ENCODE results near the gene ITIH4.
A peak's percentile ranks its signal among the peaks of the same experiment; 100 is the strongest.

ITIH4 gene

GRCh38 chr3:52860424-52860768, 29.9 kb upstream of the ITIH4 start:
- TF ChIP-seq CTCF (conservative IDR thresholded peaks at IDR 0.05; ENCODE audit: low read depth, low read length), result no peak
- no peak overlapping the region for H3K4me3 ChIP-seq (ENCODE audit: low read depth, low read length)
- peak; percentile 60 for DNase-seq (ENCODE audit: low read depth)

- H3K4me3 ChIP-seq (ENCODE audit: low read depth, low read length), result no peak overlapping the region
- no peak for TF ChIP-seq CTCF (conservative IDR thresholded peaks at IDR 0.05; ENCODE audit: low read depth, low read length)
- DNase-seq (ENCODE audit: low read depth), result no peak
These were observed 29.4 kb upstream of the ITIH4 start for GRCh38 chr3:52859686-52860423.

- no peak for TF ChIP-seq CTCF (conservative IDR thresholded peaks at IDR 0.05; ENCODE audit: low read depth, low read length)
- H3K4me3 ChIP-seq (ENCODE audit: low read depth, low read length), result no peak overlapping the region
- DNase-seq (ENCODE audit: low read depth), result no peak
These were observed 27.4 kb upstream of the ITIH4 start for GRCh38 chr3:52857864-52858263.

DNA sequence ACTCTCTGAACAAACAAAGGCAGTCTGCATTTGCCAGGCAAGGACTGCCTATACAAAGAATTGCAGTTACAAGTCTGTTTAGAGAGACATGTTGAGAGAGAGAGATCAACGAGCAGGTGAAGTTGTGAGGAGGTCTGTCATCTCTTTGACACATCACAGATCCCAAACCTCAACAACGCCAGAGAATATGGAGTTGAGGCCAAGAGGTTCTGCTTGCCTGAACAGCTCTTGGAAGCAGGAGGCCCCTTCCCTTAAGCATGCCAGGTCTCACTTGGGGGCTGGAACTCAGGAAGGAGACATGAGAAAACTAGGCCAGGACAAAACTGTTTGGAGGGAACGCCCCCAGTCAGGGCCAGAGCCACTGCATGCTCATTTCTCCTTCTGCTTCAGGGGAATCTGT, 26.7 kb upstream of the ITIH4 start:
- no peak overlapping the region for H3K4me3 ChIP-seq (ENCODE audit: low read depth, low read length)
- TF ChIP-seq CTCF (conservative IDR thresholded peaks at IDR 0.05; ENCODE audit: low read depth, low read length), result no peak
- no peak for DNase-seq (ENCODE audit: low read depth)

DNA sequence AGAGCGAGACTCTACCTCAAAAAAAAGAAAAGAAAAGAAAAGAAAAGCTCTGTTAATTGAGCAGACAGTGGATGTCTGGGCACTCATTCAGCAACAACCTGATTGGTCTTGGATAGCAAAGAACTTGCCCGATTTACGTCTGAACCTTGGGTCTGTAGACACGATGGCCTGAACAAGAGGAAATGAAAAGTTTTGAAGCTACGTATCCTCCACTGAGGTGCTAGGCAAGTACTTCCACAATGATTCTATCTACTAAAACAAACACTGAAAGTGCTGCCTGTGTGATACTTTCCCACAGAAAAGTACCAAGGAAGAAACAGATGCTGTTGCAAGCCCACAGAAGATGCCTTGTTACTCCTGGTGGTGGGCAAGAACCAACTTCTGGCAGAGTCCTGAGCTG, 26.2 kb upstream of the ITIH4 start:
- TF ChIP-seq CTCF (conservative IDR thresholded peaks at IDR 0.05; ENCODE audit: low read depth, low read length), result no peak
- no peak for DNase-seq (ENCODE audit: low read depth)
- H3K4me3 ChIP-seq (ENCODE audit: low read depth, low read length), result no peak overlapping the region

- TF ChIP-seq CTCF (conservative IDR thresholded peaks at IDR 0.05; ENCODE audit: low read depth, low read length), result no peak
- H3K4me3 ChIP-seq (ENCODE audit: low read depth, low read length), result no peak overlapping the region
- DNase-seq (ENCODE audit: low read depth), result no peak
These were observed 23.5 kb upstream of the ITIH4 start for GRCh38 chr3:52854013-52854412.

DNA sequence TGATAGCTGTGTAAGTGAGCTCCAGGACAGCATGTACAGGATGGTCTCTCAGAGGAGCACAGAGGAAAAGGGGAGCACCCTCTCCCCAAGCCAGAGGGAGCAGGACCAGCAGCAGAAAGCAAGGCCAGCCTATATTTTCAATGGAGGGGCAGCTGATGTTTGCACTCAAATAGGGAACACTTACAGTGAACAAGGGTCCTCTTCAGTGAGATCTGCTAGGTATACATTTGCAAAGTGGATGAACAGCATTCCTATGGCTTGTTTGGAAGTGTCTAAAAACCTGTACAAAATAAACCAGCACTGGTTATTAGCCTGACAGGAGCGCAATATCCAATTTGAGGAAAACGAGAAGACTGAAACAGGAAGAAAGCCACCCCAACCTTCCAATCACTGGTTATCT, 21.9 kb upstream of the ITIH4 start:
- TF ChIP-seq CTCF (conservative IDR thresholded peaks at IDR 0.05; ENCODE audit: low read depth, low read length), result no peak
- no peak for DNase-seq (ENCODE audit: low read depth)
- H3K4me3 ChIP-seq (ENCODE audit: low read depth, low read length), result no peak overlapping the region
